Activated CD8-positive, alpha-beta memory T cell treated with anti-CD3 and anti-CD28 coated beads, Interleukin-2, amount 50 U/mL, for 4 hours (primary cell): ENCODE data around the gene CCDC40.
"Not testable (repeated sequence)": the region's sequence is repeated elsewhere in the genome, so short reads cannot be mapped to it uniquely, and the experiment has no call there.

Experiments
- DNase-seq: peaks from one replicate; pipeline ENCODE4 v3.0.0-alpha.2; 2020

CCDC40 gene

DNA sequence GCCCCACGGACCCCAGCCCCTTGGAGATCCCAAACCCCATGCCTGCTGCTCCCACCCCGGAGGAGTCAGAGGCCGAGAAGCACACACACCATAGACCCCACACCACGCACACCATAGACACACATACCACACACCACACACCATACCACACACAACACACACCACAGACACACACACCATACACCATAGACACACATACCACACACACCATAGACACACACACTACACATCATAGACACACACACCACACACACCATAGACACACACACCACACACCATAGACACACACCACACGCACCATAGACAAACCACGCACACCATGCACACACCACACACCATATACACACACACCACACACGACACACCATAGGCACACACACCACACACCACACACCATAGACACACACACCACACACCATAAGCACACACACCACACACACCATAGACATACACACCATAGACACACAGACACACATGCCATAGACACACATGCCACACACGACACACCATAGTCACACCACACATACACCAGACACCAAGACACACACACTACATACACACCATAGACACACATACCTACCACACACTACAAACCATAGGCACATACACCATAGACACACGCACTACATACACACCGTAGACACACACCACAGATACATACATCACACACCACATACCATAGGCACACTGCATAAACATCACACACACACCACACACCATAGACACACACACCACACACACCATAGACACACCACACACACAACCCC lies 12.1 kb upstream of the CCDC40 start:
- DNase-seq, result no peak

DNA sequence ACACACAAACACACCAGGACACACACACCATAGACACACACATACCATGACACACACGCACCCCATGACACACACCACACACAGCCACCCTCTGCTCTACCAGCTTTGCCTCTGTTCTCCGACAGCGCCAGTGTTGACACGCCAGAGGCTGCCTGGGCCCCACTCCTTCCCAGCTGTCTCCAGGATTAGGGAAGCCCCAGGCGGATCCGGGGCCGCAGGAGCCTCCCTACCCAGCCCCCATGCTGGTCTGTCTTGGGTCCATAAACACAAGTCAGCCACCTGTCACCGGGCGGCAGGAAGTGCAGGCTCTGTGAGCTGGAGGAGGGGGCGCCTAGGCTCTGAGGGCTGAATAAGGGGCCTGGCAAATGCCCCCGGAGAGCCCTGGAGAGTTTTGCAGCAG lies 11.3 kb upstream of the CCDC40 start:
- DNase-seq, result no peak

DNA sequence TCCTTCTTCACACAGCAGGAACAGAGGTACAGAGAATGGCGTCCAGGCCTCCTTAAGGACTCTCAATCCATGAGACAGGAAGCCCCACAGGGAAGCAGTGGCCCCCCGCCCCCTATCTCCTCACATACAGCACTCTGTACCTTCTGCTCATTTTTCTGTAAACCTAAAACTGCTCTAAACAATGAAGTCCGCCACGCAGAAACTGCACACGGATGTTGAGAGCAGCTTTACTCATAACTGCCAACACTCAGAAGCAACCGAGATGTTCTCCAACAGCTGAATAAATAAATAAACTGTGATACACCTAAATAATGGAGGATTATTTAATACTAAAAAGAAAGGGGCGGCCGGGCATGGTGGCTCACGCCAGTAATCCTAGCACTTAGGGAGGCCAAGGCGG lies 10.6 kb upstream of the CCDC40 start:
- no peak for DNase-seq

DNA sequence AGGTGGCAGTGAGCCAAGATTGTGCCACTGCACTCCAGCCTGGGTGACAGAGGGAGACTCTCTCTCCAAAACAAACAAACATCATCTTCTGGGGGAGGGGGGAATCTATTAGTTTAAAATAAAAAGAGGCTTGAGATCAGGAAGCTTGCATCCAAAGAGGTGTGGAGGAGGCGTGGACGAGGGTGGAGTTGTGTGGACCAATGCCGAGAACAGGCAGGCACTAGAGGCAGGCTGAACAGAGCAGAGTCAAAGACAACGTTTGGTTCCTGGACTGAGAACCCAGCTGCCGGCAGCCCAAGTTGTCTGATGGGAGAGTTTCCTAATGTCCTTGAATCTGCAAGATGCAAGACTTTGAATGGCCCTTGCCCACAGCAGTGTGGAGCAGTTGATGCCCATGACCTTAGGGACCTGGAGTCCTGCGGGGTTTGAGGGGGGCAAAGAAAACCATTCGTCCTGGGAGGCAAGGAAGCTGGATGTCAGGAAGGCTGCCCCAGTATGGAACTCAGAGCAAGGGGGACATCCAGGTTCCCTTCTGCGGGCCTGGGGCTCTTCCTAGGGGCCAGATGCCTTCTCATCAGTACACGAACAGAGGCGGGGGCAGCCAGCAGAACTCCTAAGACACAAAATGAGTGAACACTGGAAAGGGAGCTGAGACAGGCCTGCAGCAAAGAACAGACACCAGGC lies 9.9 kb upstream of the CCDC40 start:
- no peak for DNase-seq

DNA sequence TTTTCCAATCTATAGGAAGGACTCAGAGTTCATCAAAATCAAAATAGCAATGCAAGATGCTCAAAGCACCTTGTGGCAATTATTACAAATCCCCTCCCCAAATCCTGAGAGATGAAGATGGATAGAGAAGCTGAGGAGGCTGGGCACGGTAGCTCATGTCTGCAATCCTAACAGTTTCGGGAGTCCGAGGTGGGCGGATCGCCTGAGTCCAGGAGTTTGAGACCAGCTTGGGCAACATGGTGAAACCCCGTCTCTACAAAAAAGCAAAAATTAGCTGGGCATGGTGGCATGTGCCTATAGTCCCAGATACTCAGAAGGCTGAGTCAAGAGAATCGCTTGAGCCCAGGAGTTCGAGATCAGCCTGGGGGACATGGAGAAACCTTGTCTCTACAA lies 9.4 kb upstream of the CCDC40 start:
- no peak for DNase-seq

DNA sequence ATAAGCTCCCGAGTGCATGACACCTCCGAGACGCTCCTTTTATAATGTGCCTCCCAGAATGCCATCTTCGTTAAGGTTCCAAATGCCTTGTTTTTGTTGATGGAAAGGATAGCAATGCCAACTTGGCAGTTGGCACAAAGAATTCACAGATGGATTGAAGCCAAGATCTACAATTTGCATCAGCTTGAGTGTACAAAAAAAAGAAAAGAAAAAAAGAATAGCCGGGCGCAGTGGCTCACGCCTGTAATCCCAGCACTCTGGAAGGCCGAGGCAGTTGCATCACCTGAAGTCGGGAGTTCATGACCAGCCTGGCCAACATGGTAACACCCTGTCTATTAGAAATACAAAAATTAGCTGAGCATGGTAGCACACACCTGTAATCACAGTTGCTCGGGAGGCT lies 8.4 kb upstream of the CCDC40 start:
- DNase-seq, result no peak

DNA sequence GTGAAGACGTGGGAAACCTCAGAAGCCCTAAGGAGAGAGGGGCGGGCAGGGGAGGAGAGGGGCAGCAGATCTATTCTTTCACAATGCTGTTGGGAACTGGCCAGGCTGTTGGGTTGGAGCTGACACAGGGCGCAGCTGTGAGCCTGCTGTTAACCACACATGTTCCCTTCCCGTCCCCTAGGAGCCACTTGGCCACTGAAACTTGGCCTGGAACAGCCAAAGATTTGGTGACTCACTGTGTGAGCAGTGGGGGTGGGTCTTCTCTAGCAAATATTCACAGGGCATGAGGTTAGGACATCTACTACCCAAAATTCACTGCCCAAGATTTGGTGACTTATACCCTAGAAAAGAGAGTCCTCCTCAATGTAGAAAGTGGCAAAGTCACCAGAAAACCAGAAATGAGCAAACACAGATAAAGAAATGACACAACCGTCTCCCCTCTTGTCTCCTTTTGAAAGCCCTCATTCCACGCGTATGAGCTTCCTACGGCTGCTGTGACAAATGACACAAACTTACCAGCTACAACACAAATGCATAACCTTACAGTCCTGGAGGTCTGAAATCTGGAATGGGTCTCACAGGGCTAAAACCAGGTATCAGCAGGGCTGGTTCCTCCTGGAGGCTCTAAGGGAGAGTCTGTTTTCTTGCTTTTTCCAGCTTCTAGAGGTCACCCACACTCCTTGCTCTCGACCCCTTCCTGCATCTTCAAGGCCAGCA lies 7.0 kb upstream of the CCDC40 start:
- DNase-seq, result no peak

DNA sequence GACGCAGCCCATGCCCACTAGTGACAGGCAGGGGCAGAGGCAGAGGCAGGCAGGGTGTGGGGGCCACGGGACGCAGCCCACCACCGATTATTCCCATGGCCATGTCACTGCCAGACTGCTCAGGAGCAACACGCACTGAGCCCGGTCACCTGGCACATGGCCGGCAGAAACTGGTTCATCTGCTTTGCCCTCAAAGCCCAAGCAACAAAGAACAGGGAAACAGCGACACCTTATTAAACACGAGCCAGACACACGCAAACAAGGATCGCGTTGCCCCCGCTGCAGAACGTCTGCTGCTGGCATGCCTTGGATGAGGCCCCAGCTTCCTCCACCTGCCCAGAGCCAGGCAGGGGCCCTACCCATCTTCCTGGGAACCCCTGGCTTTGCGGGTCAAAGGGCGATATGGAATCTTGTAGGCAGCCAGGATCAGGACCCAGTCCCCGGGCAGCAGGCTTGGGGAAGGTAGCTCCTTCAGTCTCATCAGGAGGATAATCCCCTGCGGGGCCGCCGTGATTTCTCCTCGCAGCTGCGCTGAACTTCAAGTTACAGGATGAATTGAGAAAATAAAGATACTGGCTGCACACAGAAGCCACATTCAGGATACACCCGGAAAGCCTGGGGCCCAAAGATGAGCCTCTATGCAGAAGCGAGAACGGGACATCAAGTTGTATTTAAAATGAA lies 5.6 kb upstream of the CCDC40 start:
- no peak for DNase-seq

DNA sequence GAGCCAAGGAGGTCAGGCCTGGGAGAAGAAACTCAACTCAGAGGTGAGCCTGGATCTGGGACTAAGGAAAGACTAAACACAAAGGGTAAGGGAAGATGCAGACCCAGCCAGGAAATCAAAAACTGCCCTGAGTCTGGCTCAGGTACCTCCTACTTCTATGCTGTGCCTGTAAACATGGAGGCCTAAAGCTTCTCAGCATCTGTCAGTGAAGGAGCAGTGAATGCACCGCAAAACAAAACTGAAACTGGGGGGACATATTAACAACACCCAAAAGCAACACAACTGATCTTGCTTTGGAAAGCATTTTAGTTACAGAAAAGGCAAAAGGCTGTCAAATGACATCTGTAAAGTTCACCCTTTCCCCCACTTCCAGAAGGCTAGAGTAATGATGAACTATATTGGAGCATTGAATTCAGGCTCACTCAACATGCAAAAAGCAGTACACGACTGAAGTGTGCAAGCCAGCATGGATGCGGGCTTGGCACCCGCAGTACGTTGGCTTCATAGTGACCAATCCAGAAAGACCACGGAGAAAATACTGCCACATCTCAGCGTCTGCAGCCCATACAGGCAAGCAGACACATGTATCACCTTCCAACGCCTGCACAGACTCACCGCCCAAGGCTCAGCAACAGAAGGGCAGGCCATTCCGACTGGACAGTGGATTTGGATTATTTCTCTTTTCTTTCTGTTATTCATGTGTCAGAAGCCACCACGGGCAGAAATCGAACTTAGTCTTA lies 4.6 kb upstream of the CCDC40 start:
- DNase-seq, result no peak

DNA sequence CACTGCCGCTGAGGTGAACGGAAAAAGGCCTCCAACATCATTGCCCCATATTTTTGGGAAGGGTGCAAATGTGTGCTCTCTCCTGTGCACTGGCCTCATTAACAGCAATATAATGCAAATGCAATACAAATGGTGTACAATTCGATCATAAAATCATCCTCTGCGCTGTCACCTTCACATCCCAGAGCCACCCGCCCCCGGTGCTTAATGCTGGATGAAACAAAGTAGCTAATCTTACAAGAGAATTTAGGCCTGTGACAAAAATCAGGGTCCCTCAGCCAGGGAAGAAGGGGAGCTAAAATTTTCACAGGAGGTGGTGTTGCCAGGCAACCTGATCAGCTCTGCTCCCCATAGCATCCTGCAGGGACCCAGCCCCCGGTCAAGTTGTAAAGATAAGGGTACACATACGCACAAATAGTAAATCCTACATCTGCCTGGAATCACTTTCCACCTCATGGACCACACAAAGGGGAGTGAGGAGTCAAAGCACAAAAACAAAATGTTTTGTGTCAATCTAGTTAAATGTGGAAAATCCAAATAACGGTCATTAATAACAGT lies 3.7 kb upstream of the CCDC40 start:
- DNase-seq, result no peak

DNA sequence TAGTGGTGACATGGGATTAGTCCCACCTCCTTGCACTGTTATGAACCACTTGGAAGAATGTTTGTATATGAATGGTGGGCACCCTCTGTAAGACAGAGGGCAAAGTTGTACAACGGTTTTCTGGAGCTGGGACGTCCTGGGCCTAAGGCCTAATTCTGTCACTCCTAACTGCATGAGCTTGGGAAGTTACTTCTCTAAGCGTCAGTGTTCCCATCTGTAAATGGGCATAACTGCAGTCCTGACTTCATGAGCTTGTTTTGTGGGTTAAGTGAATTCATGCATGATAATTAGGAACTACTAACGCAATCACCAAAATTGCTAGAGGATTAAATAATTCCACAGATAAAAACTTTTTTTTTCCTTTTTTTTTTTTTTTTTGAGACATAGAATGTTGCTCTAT lies 2.6 kb upstream of the CCDC40 start:
- DNase-seq, result no peak

DNA sequence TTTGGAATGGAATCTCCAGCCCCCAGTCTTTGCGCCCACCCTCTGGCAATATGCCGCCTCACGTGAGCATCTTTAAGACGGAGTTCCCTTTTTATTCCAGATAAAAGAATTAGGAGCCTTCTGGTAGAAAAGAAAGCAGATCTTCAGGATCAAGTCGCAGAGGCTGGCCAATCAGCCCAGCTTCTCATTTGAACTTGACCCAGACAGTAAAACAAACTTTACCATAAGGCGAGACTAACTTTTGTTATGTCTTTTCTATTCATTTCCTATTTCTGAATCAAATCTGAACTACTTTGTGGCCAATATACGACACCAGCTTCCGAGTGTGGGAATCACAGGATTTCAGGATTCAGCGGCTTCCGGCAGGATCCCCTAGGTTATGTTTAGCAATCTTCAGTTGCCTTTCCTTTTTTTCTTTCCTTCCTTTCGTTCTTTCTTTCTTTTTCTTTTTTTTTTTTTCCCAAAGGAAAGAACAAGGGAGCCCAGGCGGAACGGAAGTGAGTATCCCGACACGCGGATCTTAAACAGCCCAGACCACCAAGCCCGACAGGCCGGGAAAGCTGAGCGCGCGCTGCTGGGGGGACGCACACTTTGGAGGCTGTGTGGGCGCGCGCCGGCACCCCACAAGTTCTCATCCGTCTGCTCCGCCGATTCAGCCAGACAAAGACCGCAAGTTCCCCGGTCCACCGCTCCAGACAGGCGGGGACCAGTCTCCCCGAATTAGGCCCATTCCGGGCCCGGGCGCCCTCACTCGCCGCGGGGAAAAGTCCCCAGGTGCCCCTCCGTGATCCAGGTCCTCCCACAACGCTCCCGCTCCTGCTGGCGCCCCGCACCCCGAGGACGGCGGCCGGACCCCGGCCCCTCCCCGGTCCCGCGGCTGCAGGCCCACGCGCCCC lies 1.4 kb upstream of the CCDC40 start:
- DNase-seq, result peak; percentile 45

DNA sequence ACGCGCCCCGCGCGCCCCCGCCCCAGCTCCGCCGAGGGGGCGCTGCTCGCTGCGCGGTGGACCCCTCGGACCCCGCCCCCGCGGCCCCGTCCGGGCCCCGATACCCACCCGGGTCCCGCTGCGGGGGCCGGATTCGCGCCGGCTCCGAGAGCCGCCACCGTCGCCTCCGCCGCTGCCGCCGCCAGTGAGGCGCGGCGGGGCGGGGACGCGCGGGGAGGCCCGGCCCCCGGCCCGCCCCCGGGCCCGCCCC lies 830 bp upstream of the CCDC40 start, which contains the start of gene TBC1D16:
Gene TBC1D16, minus strand, starts transcription at position 186 of the 250 bp plus-strand sequence. CDS start 22,325 bp downstream, outside the sequence.
- DNase-seq, result no peak

DNA sequence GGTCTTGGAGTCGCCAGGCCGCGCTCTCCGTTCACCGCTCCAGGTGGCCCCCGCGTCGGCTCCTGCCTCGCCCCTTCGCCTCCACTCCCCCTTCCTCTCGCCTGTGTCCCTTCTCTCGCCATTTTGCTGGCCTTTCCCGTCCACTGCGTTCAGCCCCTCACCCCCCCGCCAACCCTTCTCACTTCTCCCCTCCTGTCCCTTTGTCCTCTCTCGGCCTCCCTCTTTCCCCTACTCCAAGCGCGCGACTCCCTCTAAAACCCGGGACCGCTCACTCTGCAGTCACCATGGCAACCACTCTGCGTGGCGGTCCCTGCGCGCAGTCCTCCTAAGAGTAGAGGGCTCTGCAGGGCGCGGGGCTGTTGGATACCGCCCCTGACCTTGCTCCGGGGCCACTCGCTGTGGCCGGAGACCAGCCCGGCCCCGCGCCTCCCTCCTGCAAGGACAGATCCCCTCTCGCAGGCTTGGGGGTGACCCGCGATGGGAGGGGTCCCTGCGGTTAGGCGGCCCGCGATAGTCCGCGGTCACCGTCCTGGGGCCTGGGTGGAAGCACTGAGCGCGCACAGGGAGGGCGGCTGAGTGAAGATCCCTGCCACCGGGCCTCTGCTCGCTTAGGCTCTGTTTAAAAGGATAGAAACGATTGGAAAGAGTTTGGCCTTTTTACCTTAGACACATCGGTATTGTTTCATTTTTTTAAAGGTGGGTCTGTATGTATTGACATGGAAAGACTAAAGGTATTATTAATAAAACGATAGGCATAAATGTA lies 454 bp downstream of the CCDC40 start:
- no peak for DNase-seq

DNA sequence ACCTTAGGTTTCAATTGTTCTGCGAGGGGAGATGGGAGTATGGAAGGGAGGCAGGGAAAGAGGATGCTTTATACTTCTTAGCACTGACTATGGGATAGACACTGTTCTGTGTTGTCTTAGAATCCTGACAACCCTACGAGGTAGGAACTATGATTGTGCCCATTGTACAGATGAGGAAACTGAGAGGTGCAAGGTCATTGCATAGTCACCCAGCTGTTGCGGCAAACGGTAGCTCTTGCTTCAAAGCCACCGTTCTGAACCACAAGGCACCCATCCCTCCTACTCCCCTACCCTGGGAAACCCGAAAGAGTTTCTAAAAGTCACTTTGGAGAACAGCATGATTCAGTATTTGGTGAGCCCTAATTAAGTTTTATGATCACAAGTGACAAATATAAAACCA lies 7.5 kb downstream of the CCDC40 start:
- no peak for DNase-seq

DNA sequence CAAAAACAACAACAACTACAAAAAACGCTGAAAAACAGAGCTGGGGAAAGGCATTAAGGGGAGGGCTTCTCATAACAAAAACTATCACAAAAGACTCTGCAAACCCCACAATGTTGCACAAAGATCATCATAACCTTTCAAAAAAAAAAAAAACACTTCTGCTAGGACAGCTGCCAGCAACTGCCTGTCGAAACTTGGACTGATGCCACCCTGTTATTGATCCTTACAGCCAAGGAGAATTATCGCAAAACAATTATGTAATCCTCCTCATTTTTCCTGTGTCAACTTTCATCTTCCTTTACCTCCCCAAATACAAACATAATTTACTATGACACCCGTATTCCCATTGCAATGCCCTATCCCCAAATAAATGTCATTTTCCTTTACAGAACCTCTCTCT lies 9.3 kb downstream of the CCDC40 start:
- DNase-seq, result no peak

DNA sequence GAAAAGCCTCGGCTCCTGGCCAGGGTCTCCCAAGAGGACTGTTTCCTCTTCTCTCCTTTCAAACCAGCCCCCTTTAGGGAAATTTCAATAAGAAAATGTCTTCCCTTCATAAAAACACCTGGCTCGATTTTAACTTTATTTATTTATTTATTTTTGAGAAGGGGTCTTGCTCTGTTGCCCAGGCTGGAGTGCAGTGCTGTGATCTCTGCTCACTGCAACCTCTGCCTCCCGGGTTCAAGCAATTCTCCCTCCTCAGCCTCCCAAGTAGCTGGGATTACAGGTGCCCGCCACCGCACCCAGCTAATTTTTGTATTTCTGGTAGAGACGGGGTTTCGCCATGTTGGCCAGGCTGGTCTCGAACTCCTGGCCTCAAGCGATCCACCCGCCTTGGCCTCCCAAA lies 10.3 kb downstream of the CCDC40 start:
- DNase-seq, result not testable (repeated sequence)

DNA sequence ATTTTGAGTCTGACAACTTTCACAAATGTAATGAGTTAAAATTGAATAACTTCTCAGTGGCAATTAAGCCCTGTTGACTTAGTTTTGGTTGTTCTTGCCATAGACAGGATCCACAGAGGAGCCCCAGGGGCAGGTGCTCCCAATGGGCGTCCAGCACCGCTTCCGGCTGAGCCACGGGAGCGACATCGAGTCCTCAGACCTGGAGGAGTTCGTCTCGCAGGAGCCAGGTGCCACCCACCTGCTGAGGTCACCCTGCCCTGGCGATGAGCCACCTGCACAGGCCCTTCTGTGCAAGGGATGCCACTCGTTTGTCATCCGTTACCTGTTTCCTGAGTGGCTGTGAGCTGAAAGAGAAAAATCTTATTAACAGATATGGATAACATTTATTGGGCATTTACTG lies 10.7 kb downstream of the CCDC40 start:
- no peak for DNase-seq

DNA sequence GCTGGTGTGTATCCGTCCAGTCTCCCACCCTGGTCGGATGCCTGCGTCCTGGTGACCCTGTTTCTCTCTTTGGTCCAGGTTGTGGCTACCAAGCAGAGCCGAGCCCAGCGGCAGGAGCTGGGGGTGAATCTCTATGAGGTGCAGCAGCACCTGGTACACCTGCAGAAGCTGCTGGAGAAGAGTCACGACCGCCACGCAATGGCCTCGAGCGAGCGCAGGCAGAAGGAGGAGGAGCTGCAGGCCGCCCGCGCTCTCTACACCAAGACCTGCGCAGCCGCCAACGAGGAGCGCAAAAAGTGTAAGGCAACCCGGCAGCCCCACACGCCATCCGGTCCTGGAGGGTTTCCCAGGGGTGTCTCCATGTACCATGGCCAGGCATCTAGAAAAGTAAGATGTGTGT lies 13.5 kb downstream of the CCDC40 start:
- no peak for DNase-seq

DNA sequence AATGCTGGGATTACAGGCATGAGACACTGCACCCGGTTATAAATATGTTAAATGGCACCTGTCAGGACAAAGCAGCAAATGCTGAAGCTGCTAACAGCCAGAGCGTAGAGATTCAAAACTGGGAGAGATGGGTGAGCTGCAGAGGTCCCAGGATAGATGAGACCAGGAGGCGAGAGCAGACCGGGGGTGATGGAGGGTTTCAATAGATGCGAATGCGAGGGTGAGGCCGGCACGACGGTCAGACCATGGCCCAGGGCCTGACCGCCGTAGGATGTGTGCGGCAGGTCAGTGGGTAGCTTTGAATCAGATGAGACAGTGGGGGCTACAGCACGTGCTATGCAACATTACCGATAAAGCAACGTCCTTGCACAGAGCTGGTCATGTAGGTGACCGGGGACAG lies 14.3 kb downstream of the CCDC40 start:
- DNase-seq, result no peak

DNA sequence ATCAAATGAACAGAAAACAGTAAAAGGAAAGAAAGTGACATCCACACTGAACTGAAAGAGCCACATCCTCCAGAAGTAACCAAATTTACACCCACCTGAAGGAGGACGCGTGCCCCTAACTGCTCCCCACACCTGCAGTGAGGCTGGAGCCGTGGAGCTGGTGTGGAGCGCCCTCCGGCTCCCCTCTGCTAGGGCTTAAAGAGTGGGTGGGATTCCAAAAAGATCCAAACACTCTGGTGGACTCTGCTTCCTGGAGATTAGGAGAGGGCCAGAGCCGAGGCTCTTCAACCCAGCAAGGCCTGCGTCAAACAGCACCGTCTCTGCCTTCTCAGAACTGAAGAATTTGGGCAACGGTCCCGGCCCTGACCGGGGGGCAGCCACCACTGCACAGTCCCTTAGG lies 15.2 kb downstream of the CCDC40 start:
- DNase-seq, result no peak
